HepG2 (cell line): ENCODE data around the gene STC2. TPM values are rescaled to one million over a fixed set of nuclear protein-coding genes. Genes with fewer than 3 reads are reported as not detected.

Source experiments
- ARNTL ChIP-seq: sonication (generic); formaldehyde crosslinking; IDR thresholded peaks from 2 replicates; pipeline ENCODE4 v1.4.0; 2020; ENCODE audit warnings: mild to moderate bottlenecking, missing genetic modification reagents
- ATF5 ChIP-seq: sonication (generic); formaldehyde crosslinking; IDR thresholded peaks from 2 replicates; pipeline ENCODE4 v1.4.0; 2020; ENCODE audit warnings: mild to moderate bottlenecking, low read depth, missing genetic modification reagents
- ATRX ChIP-seq: sonication (generic); formaldehyde crosslinking; IDR thresholded peaks from 2 replicates; pipeline ENCODE4 v1.4.0; 2020; ENCODE audit warnings: missing genetic modification reagents, borderline replicate concordance
- BCL6 ChIP-seq: IDR thresholded peaks from 2 replicates; pipeline ENCODE4 v1.6.1; 2016; ENCODE audit warnings: missing genetic modification reagents, missing compliant biosample characterization
- CHD4 ChIP-seq: fragments of 200-600 bp; sonication (generic); IDR thresholded peaks from 2 replicates; pipeline ENCODE4 v1.7.0; 2017; ENCODE audit warnings: mild to moderate bottlenecking, low read length, borderline replicate concordance
- CREB1 ChIP-seq, 2 experiments: fragments of 450-650 bp in 1 of 2; IDR thresholded peaks; 2 replicates each; pipeline ENCODE4 v1.6.1; 2016 to 2017; ENCODE audit warnings: control low read depth in 1 of 2, mild to moderate bottlenecking in 1 of 2, missing compliant biosample characterization in 1 of 2, missing genetic modification characterization in 1 of 2
- FOSL2 ChIP-seq: sonication (generic); formaldehyde crosslinking; IDR thresholded peaks from 2 replicates; pipeline ENCODE4 v1.4.0; 2020; ENCODE audit warnings: missing genetic modification reagents
- FOXO1 ChIP-seq: sonication (generic); formaldehyde crosslinking; IDR thresholded peaks from 2 replicates; pipeline ENCODE4 v1.4.0; 2020; ENCODE audit warnings: missing genetic modification reagents
- IRX3 ChIP-seq: sonication (generic); formaldehyde crosslinking; IDR thresholded peaks from 2 replicates; pipeline ENCODE4 v1.8.1; 2023; ENCODE audit warnings: mild to moderate bottlenecking, low read depth, missing genetic modification reagents, borderline replicate concordance
- MED13 ChIP-seq: sonication (generic); formaldehyde crosslinking; IDR thresholded peaks from 2 replicates; pipeline ENCODE4 v1.5.0; 2020; ENCODE audit warnings: missing genetic modification reagents
- MIXL1 ChIP-seq: IDR thresholded peaks from 2 replicates; pipeline ENCODE4 v1.6.1; 2016
- NFE2L2 ChIP-seq: fragments of 150-350 bp; IDR thresholded peaks from 2 replicates; pipeline ENCODE4 v1.6.1; 2014; ENCODE audit warnings: low read length
- NFIC ChIP-seq: IDR thresholded peaks from 2 replicates; pipeline ENCODE4 v1.6.1; 2012; ENCODE audit warnings: mild to moderate bottlenecking, low read length, inconsistent platforms
- POGZ ChIP-seq: sonication (generic); formaldehyde crosslinking; IDR thresholded peaks from 2 replicates; pipeline ENCODE4 v1.4.0; 2020; ENCODE audit warnings: mild to moderate bottlenecking, missing genetic modification reagents
- PREB ChIP-seq: sonication (generic); formaldehyde crosslinking; IDR thresholded peaks from 2 replicates; pipeline ENCODE4 v1.4.0; 2020; ENCODE audit warnings: missing genetic modification reagents
- REL ChIP-seq: sonication (generic); formaldehyde crosslinking; conservative IDR thresholded peaks from 2 replicates; pipeline ENCODE4 v1.8.0; 2022; ENCODE audit warnings: mild to moderate bottlenecking, missing genetic modification reagents, moderate library complexity
- SRSF1 ChIP-seq: fragments of 200-400 bp; formaldehyde crosslinking; optimal IDR thresholded peaks from 2 replicates; pipeline ENCODE3; 2017; ENCODE audit warnings: mild to moderate bottlenecking, low read depth, low read length, moderate library complexity
- STAT6 ChIP-seq: sonication (generic); formaldehyde crosslinking; IDR thresholded peaks from 2 replicates; pipeline ENCODE4 v1.4.0; 2020; ENCODE audit warnings: missing genetic modification reagents, mild to moderate bottlenecking, borderline replicate concordance
- TP53 ChIP-seq: sonication (generic); formaldehyde crosslinking; conservative IDR thresholded peaks from 2 replicates; pipeline ENCODE4 v1.4.0; 2020; ENCODE audit warnings: missing genetic modification reagents
- ZMAT3 ChIP-seq: sonication (generic); formaldehyde crosslinking; conservative IDR thresholded peaks from 2 replicates; pipeline ENCODE4 v1.7.0; 2021; ENCODE audit warnings: missing genetic modification reagents
- ZNF205 ChIP-seq: IDR thresholded peaks from 2 replicates; pipeline ENCODE4 v1.6.1; 2018; ENCODE audit warnings: missing biosample characterization, missing genetic modification reagents
- ZNF383 ChIP-seq: sonication (generic); formaldehyde crosslinking; IDR thresholded peaks from 2 replicates; pipeline ENCODE4 v1.4.0; 2020; ENCODE audit warnings: missing genetic modification reagents, mild to moderate bottlenecking, borderline replicate concordance
- ZNF484 ChIP-seq: sonication (generic); formaldehyde crosslinking; IDR thresholded peaks from 2 replicates; pipeline ENCODE4 v1.5.1; 2020; ENCODE audit warnings: mild to moderate bottlenecking, low read depth, missing genetic modification reagents, borderline replicate concordance
- ZNF572 ChIP-seq: sonication (generic); formaldehyde crosslinking; IDR thresholded peaks from 2 replicates; pipeline ENCODE4 v1.5.1; 2020; ENCODE audit warnings: mild to moderate bottlenecking, missing genetic modification reagents
- ZNF639 ChIP-seq: conservative IDR thresholded peaks from 2 replicates; pipeline ENCODE4 v1.6.1; 2018; ENCODE audit warnings: missing genetic modification reagents
- ZNF879 ChIP-seq: sonication (generic); formaldehyde crosslinking; IDR thresholded peaks from 2 replicates; pipeline ENCODE4 v1.8.1; 2023; ENCODE audit warnings: missing genetic modification reagents
- polyA plus RNA-seq, 8 experiments: library from polyadenylated mRNA; depleted of rRNA in 3 of 8; stranded (reverse) in 7 of 8; unstranded in 1 of 8; fragments of >200 nt; fragmentation: Illumina TruSeq in 4 of 8; extraction: Trizol in 4 of 8; gene quantifications; 2 replicates each; pipeline versions ENCODE4 v1.2.1 to v1.2.3, GENCODE V29; 2011 to 2016; ENCODE audit warnings: low read depth in 4 of 8, missing spikeins in 1 of 8, mixed read lengths in 1 of 8; ENCODE audit not compliant: insufficient read depth in 1 of 8
- total RNA-seq, 5 experiments: library from RNA; depleted of rRNA; stranded (reverse); fragments of >200 nt; fragmentation: Illumina TruSeq; extraction: Trizol; gene quantifications; 2 replicates each; pipeline ENCODE4 v1.2.3, GENCODE V29; 2016; ENCODE audit warnings: low read depth in 1 of 5

STC2 gene
- total and polyA plus RNA-seq, 2 of the 13 experiments (the other 11 are each of a cell fraction or from before 2014, with no cell fraction given) = 27.1 to 69.2 TPM

GRCh38 chr5:173303878-173304590 is 24.2 kb downstream of the STC2 start (continued):
- no peak for TF ChIP-seq NFIC
- TF ChIP-seq FOXO1 (CRISPR knock-in tag) = peak; percentile 21; the same call in 1 of the 2 replicates
- no peak for TF ChIP-seq PREB (CRISPR knock-in tag)
- TF ChIP-seq ATF5 (CRISPR knock-in tag) = no peak
- no peak for TF ChIP-seq MIXL1 (CRISPR knock-in tag)
- no peak for TF ChIP-seq TP53
- peak; percentile 95 for TF ChIP-seq FOSL2 (CRISPR knock-in tag)
- no peak for TF ChIP-seq ZNF484 (CRISPR knock-in tag)
- peak; percentile 12; the same call in 1 of the 2 replicates for TF ChIP-seq POGZ (CRISPR knock-in tag)
- no peak for TF ChIP-seq ZNF383 (CRISPR knock-in tag)
- TF ChIP-seq ARNTL (CRISPR knock-in tag) = peak; percentile 38; the same call in 1 of the 2 replicates
- no peak for TF ChIP-seq REL (CRISPR knock-in tag)
- TF ChIP-seq ZMAT3 (CRISPR knock-in tag) = 0 out of 2 replicates have a peak, but pooled peaks have one; percentile 16
- no peak for TF ChIP-seq ATRX
- 0 out of 2 replicates have a peak, but pooled peaks have one; percentile 34 for TF ChIP-seq CHD4
- no peak for TF ChIP-seq IRX3 (CRISPR knock-in tag)
- TF ChIP-seq MED13 = no peak
- TF ChIP-seq CREB1 (IDR thresholded peaks at IDR 0.05) = no peak
- peak; percentile 43; the same call in 1 of the 2 replicates for TF ChIP-seq CREB1 (CRISPR knock-in tag; IDR thresholded peaks at IDR 0.05)
- no peak for TF ChIP-seq ZNF205 (CRISPR knock-in tag)
- no peak for TF ChIP-seq ZNF639 (CRISPR knock-in tag)
- peak; percentile 93 for TF ChIP-seq BCL6
- TF ChIP-seq ZNF879 (CRISPR knock-in tag) = no peak
- TF ChIP-seq STAT6 (CRISPR knock-in tag) = no peak
- no peak for TF ChIP-seq SRSF1
- TF ChIP-seq NFE2L2 = peak; percentile 90
- no peak for TF ChIP-seq ZNF572 (CRISPR knock-in tag)
